ENCODE measurements around the gene MCF2L. TPM values are rescaled to one million over a fixed set of nuclear protein-coding genes. Genes with fewer than 3 reads are reported as not detected.

The MCF2L gene
- total and polyA plus RNA-seq, 10 of the 15 experiments (the other 5 are each of a cell fraction or from before 2014, with no cell fraction given), result 0.06 to 1.1 (median 0.21) TPM; not detected in 2

DNA sequence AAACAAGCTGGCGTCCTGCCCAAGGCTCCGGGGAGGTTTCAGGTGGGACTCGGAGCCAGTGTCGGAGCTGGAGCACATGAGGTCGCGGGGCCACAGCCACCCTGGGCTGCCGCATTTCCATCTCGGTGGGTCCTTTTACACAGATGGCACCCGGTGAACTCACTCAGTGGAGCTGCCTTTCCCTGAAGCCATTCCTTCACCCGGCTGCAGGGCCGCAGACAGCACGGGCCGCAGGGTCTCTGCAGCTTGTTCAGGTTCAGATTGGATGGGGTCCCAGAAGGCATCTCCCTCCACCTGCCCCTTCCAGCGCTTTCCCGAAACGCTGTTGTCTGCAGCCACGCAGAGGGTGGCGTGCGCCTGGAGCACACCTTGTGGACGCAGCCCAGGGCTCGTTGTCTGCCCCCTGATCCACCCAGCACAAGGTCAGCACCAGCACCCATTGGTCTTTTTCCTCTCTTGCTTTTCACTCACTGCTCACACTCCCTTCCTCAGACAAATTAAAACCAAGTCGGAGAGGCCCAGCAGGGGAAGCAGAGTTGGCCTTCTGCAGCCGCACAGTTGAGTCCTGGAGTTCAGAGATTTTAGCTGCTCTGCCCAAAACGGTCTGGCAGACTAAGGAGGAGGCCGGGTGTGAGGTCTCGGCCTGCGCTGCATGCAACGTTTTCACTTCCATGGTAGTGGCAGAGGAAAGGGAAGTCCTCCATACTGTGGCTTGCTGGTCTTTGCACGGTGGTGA lies 18.1 kb downstream of the MCF2L start:
- DNase-seq (ENCODE audit: low read depth, low spot score) (no peak), ATAC-seq (no peak), FAIRE-seq (no peak)
- no peak overlapping the region for H3K4me2 ChIP-seq (ENCODE audit: control insufficient read depth, insufficient read depth)
- POLR2A ChIA-PET, result no interaction called here
- no peaks in the 10 kb centered on the region for H3K4me1 ChIP-seq (ENCODE audit: control insufficient read depth, insufficient read depth, low read length)
- BruUV-seq (replicated peaks), result no TSS peak
- RAD21 ChIA-PET (ENCODE audit: unreplicated experiment), result no interaction called here
- intact Hi-C loops (cut with micrococcal nuclease; ENCODE audit: unreplicated experiment), result no loop called here
- H3K36me3 ChIP-seq (ENCODE audit: control insufficient read depth in 2 of 2, insufficient read depth in 2 of 2, low read length in 1 of 2), result no peaks in the 10 kb centered on the region
- H2AFZ ChIP-seq (ENCODE audit: control insufficient read depth, low read depth, low read length), result no peak overlapping the region
- SMC1A ChIA-PET (ENCODE audit: uncharacterized antibody, unreplicated experiment), result no interaction called here
- H3K9ac ChIP-seq (ENCODE audit: control insufficient read depth, insufficient read depth, low read length), result no peak overlapping the region
- H4K20me1 ChIP-seq (ENCODE audit: control insufficient read depth, insufficient read depth), result no peaks in the 10 kb centered on the region
- no peaks in the 10 kb centered on the region for H3K9me3 ChIP-seq (replicated peaks; ENCODE audit: control insufficient read depth, insufficient read depth, low read length)
- no peaks in the 10 kb centered on the region; a peak in 2 of 4 replicates for H3K27me3 ChIP-seq (replicated peaks in 1 of 2; ENCODE audit: control insufficient read depth in 2 of 2, insufficient read depth in 2 of 2, low read length in 1 of 2)
- CTCF ChIA-PET, result no interaction called here
- no peak overlapping the region for H3K27ac ChIP-seq (ENCODE audit: control insufficient read depth, insufficient read depth)
- no peak overlapping the region for H3K4me3 ChIP-seq
- in situ Hi-C loops (cut with MboI), result no loop called here
- WGBS (ENCODE audit: insufficient coverage, insufficient replicate concordance, low lambda C conversion rate, missing lambda C conversion rate), result 50% methylated on average over 23 of the region's 29 CpGs
- no peaks in the 10 kb centered on the region for H3K79me2 ChIP-seq (ENCODE audit: control insufficient read depth, insufficient read depth, low read length)
- TF ChIP-seq IKZF2 (IDR thresholded peaks at IDR 0.05) (no peak), CBFB (IDR thresholded peaks at IDR 0.05; ENCODE audit: low read depth) (no peak), ESRRA (IDR thresholded peaks at IDR 0.05; ENCODE audit: low read length) (no peak), ZBTB40 (IDR thresholded peaks at IDR 0.05; ENCODE audit: borderline replicate concordance) (no peak), RFX5 (IDR thresholded peaks at IDR 0.05; ENCODE audit: low read depth, low read length) (no peak), PBX3 (IDR thresholded peaks at IDR 0.05; ENCODE audit: insufficient replicate concordance, low read depth, low read length) (no peak), MYC (IDR thresholded peaks at IDR 0.05; ENCODE audit: insufficient read depth, insufficient read length, insufficient replicate concordance, low read length, severe bottlenecking) (no peak), POLR2AphosphoS2 (IDR thresholded peaks at IDR 0.05; ENCODE audit: low read depth, low read length) (no peak), MLLT1 (IDR thresholded peaks at IDR 0.05) (no peak)
- TF ChIP-seq, protein P1, sequence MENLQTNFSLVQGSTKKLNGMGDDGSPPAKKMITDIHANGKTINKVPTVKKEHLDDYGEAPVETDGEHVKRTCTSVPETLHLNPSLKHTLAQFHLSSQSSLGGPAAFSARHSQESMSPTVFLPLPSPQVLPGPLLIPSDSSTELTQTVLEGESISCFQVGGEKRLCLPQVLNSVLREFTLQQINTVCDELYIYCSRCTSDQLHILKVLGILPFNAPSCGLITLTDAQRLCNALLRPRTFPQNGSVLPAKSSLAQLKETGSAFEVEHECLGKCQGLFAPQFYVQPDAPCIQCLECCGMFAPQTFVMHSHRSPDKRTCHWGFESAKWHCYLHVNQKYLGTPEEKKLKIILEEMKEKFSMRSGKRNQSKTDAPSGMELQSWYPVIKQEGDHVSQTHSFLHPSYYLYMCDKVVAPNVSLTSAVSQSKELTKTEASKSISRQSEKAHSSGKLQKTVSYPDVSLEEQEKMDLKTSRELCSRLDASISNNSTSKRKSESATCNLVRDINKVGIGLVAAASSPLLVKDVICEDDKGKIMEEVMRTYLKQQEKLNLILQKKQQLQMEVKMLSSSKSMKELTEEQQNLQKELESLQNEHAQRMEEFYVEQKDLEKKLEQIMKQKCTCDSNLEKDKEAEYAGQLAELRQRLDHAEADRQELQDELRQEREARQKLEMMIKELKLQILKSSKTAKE (IDR thresholded peaks at IDR 0.05; ENCODE audit: low read depth, poor library complexity, severe bottlenecking), result no peak
